ENCODE measurements around the gene TRIM17.

The TRIM17 gene

GRCh38 chr1:228463559-228464455 lies 47.1 kb upstream of the TRIM17 start:
- peak; percentile 30 for DNase-seq
- Histone ChIP-seq H3K36me3 (ENCODE audit: control insufficient read depth in 1 of 2, insufficient read depth in 2 of 2, low read depth in 1 of 2, low read length in 2 of 2) (no peaks in the 10 kb centered on the region), H2AFZ (ENCODE audit: low read depth, low read length) (no peak overlapping the region), H3K18ac (ENCODE audit: low read depth in 1 of 2, low read length in 2 of 2) (no peak overlapping the region), H3K27me3 (ENCODE audit: control insufficient read depth in 1 of 2, insufficient read depth in 1 of 2, low read length in 2 of 2) (peaks cover 76 to 77% of the 10 kb centered on the region in 2 experiments), H3K4me1 (ENCODE audit: control insufficient read depth, insufficient read depth, low read depth, low read length) (peaks cover 14% of the 10 kb centered on the region), H3K4ac (ENCODE audit: low read depth in 1 of 2, low read length in 2 of 2) (no peak overlapping the region), H3K9ac (ENCODE audit: low read length) (peak overlapping the region; percentile 8), H2AK5ac (ENCODE audit: low read length, severe bottlenecking) (no peak overlapping the region), H3K27ac (ENCODE audit: low read length, poor library complexity, severe bottlenecking) (no peak overlapping the region), H2BK120ac (ENCODE audit: low read depth, low read length) (no peak overlapping the region), H3K4me3 (ENCODE audit: insufficient read depth in 1 of 2, low read depth in 1 of 2, low read length in 2 of 2) (peak overlapping the region in 1 of 2 experiments; percentile 73), H2BK5ac (ENCODE audit: low read depth, low read length, poor library complexity, severe bottlenecking) (no peak overlapping the region), H2BK12ac (ENCODE audit: low read length in 2 of 2) (no peak overlapping the region), H3K9me3 (ENCODE audit: control insufficient read depth, low read length) (no peaks in the 10 kb centered on the region), H2BK15ac (ENCODE audit: low read depth, poor library complexity, severe bottlenecking) (no peak overlapping the region), H4K91ac (ENCODE audit: low read length) (no peak overlapping the region), H3K14ac (ENCODE audit: low read length in 2 of 2) (no peak overlapping the region), H4K8ac (ENCODE audit: low read length) (no peak overlapping the region), H3K23ac (ENCODE audit: low read length in 2 of 2) (no peak overlapping the region), H3K79me1 (replicated peaks; ENCODE audit: low read length, poor library complexity, severe bottlenecking) (no peaks in the 10 kb centered on the region), H3K4me2 (ENCODE audit: low read length, poor library complexity, severe bottlenecking) (no peak overlapping the region)
- 3% methylated on average over 44 of the region's 56 CpGs for WGBS

GRCh38 chr1:228463009-228463558 lies 46.4 kb upstream of the TRIM17 start:
- H2BK120ac ChIP-seq (ENCODE audit: low read depth, low read length): no peak overlapping the region
- 57% methylated on average over 5 of the region's 7 CpGs for WGBS

GRCh38 chr1:228462560-228462959 lies 45.9 kb upstream of the TRIM17 start:
- Histone ChIP-seq H2AK5ac (ENCODE audit: low read length, severe bottlenecking) (no peak overlapping the region), H4K91ac (ENCODE audit: low read length) (no peak overlapping the region), H3K4me2 (ENCODE audit: low read length, poor library complexity, severe bottlenecking) (no peak overlapping the region), H3K36me3 (ENCODE audit: control insufficient read depth in 1 of 2, insufficient read depth in 2 of 2, low read depth in 1 of 2, low read length in 2 of 2) (no peaks in the 10 kb centered on the region), H3K27me3 (ENCODE audit: control insufficient read depth in 1 of 2, insufficient read depth in 1 of 2, low read length in 2 of 2) (peaks cover 64% of the 10 kb centered on the region in 2 experiments), H3K4me1 (ENCODE audit: control insufficient read depth, insufficient read depth, low read depth, low read length) (peaks cover 19% of the 10 kb centered on the region), H3K4ac (ENCODE audit: low read depth in 1 of 2, low read length in 2 of 2) (no peak overlapping the region), H2AFZ (ENCODE audit: low read depth, low read length) (no peak overlapping the region), H3K79me1 (replicated peaks; ENCODE audit: low read length, poor library complexity, severe bottlenecking) (no peaks in the 10 kb centered on the region), H2BK120ac (ENCODE audit: low read depth, low read length) (no peak overlapping the region), H2BK5ac (ENCODE audit: low read depth, low read length, poor library complexity, severe bottlenecking) (no peak overlapping the region), H3K4me3 (ENCODE audit: insufficient read depth in 1 of 2, low read depth in 1 of 2, low read length in 2 of 2) (no peak overlapping the region), H3K9ac (ENCODE audit: low read length) (no peak overlapping the region), H3K18ac (ENCODE audit: low read depth in 1 of 2, low read length in 2 of 2) (no peak overlapping the region), H2BK15ac (ENCODE audit: low read depth, poor library complexity, severe bottlenecking) (no peak overlapping the region), H3K9me3 (ENCODE audit: control insufficient read depth, low read length) (no peaks in the 10 kb centered on the region), H3K23ac (ENCODE audit: low read length in 2 of 2) (no peak overlapping the region), H4K8ac (ENCODE audit: low read length) (no peak overlapping the region), H2BK12ac (ENCODE audit: low read length in 2 of 2) (no peak overlapping the region), H3K14ac (ENCODE audit: low read length in 2 of 2) (no peak overlapping the region), H3K27ac (ENCODE audit: low read length, poor library complexity, severe bottlenecking) (no peak overlapping the region)
- WGBS: 81% methylated on average over 4 of the region's 5 CpGs
- DNase-seq: no peak

More at GRCh38 chr1:228463009-228463558, 46.4 kb upstream of the TRIM17 start:
- Histone ChIP-seq H2AK5ac (ENCODE audit: low read length, severe bottlenecking) (no peak overlapping the region), H4K91ac (ENCODE audit: low read length) (no peak overlapping the region), H3K4me2 (ENCODE audit: low read length, poor library complexity, severe bottlenecking) (no peak overlapping the region), H3K79me1 (replicated peaks; ENCODE audit: low read length, poor library complexity, severe bottlenecking) (no peaks in the 10 kb centered on the region), H2BK5ac (ENCODE audit: low read depth, low read length, poor library complexity, severe bottlenecking) (no peak overlapping the region), H4K8ac (ENCODE audit: low read length) (no peak overlapping the region), H3K27ac (ENCODE audit: low read length, poor library complexity, severe bottlenecking) (no peak overlapping the region), H2BK12ac (ENCODE audit: low read length in 2 of 2) (no peak overlapping the region), H3K27me3 (ENCODE audit: control insufficient read depth in 1 of 2, insufficient read depth in 1 of 2, low read length in 2 of 2) (peaks cover 69 to 70% of the 10 kb centered on the region in 2 experiments), H3K4ac (ENCODE audit: low read depth in 1 of 2, low read length in 2 of 2) (no peak overlapping the region), H3K4me3 (ENCODE audit: insufficient read depth in 1 of 2, low read depth in 1 of 2, low read length in 2 of 2) (no peak overlapping the region), H3K9me3 (ENCODE audit: control insufficient read depth, low read length) (no peaks in the 10 kb centered on the region), H2AFZ (ENCODE audit: low read depth, low read length) (no peak overlapping the region), H3K23ac (ENCODE audit: low read length in 2 of 2) (no peak overlapping the region), H2BK15ac (ENCODE audit: low read depth, poor library complexity, severe bottlenecking) (no peak overlapping the region), H3K36me3 (ENCODE audit: control insufficient read depth in 1 of 2, insufficient read depth in 2 of 2, low read depth in 1 of 2, low read length in 2 of 2) (no peaks in the 10 kb centered on the region), H3K14ac (ENCODE audit: low read length in 2 of 2) (no peak overlapping the region), H3K4me1 (ENCODE audit: control insufficient read depth, insufficient read depth, low read depth, low read length) (peaks cover 19% of the 10 kb centered on the region), H3K9ac (ENCODE audit: low read length) (peak overlapping the region; percentile 8), H3K18ac (ENCODE audit: low read depth in 1 of 2, low read length in 2 of 2) (no peak overlapping the region)
- no peak for DNase-seq

GRCh38 chr1:228460821-228461220 lies 44.2 kb upstream of the TRIM17 start:
- no peak overlapping the region for H3K4me2 ChIP-seq (ENCODE audit: low read length, poor library complexity, severe bottlenecking)
- no peaks in the 10 kb centered on the region for H3K9me3 ChIP-seq (ENCODE audit: control insufficient read depth, low read length)
- peaks cover 24% of the 10 kb centered on the region for H3K4me1 ChIP-seq (ENCODE audit: control insufficient read depth, insufficient read depth, low read depth, low read length)
- H2BK15ac ChIP-seq (ENCODE audit: low read depth, poor library complexity, severe bottlenecking): no peak overlapping the region
- H3K14ac ChIP-seq (ENCODE audit: low read length in 2 of 2): no peak overlapping the region
- no peak overlapping the region for H2AK5ac ChIP-seq (ENCODE audit: low read length, severe bottlenecking)
- no peak overlapping the region for H2AFZ ChIP-seq (ENCODE audit: low read depth, low read length)
- no peak overlapping the region for H4K91ac ChIP-seq (ENCODE audit: low read length)
- no peak overlapping the region for H2BK5ac ChIP-seq (ENCODE audit: low read depth, low read length, poor library complexity, severe bottlenecking)
- no peak overlapping the region for H3K4ac ChIP-seq (ENCODE audit: low read depth in 1 of 2, low read length in 2 of 2)
- no peak overlapping the region for H2BK120ac ChIP-seq (ENCODE audit: low read depth, low read length)
- H3K23ac ChIP-seq (ENCODE audit: low read length in 2 of 2): no peak overlapping the region
- no peak overlapping the region for H3K18ac ChIP-seq (ENCODE audit: low read depth in 1 of 2, low read length in 2 of 2)
- H3K36me3 ChIP-seq (ENCODE audit: control insufficient read depth in 1 of 2, insufficient read depth in 2 of 2, low read depth in 1 of 2, low read length in 2 of 2): no peaks in the 10 kb centered on the region
- no peak overlapping the region for H2BK12ac ChIP-seq (ENCODE audit: low read length in 2 of 2)
- 80% methylated on average over 1 of the region's 2 CpGs for WGBS
- no peak overlapping the region for H3K9ac ChIP-seq (ENCODE audit: low read length)
- no peak for DNase-seq
- no peak overlapping the region for H3K4me3 ChIP-seq (ENCODE audit: insufficient read depth in 1 of 2, low read depth in 1 of 2, low read length in 2 of 2)
- H3K27me3 ChIP-seq (ENCODE audit: control insufficient read depth in 1 of 2, insufficient read depth in 1 of 2, low read length in 2 of 2): peaks cover 46 to 47% of the 10 kb centered on the region in 2 experiments
- H3K79me1 ChIP-seq (replicated peaks; ENCODE audit: low read length, poor library complexity, severe bottlenecking): no peaks in the 10 kb centered on the region
- H3K27ac ChIP-seq (ENCODE audit: low read length, poor library complexity, severe bottlenecking): no peak overlapping the region
- no peak overlapping the region for H4K8ac ChIP-seq (ENCODE audit: low read length)

Data from mesenchymal stem cell (in vitro differentiated cells and primary cell).